Astrocyte of the cerebellum (primary cell): ENCODE results near the gene OSTC.

ENCODE experiments used
- DNase-seq: peaks from one replicate; pipeline ENCODE4 v3.0.0-alpha.2; 2011; ENCODE audit warnings: low read depth
- H3K4me3 ChIP-seq: 2 replicates; pipeline ENCODE4 v1.5.1; 2011; ENCODE audit warnings: mild to moderate bottlenecking, low read depth, low read length, moderate library complexity
- CTCF ChIP-seq: IDR thresholded peaks from 2 replicates; pipeline ENCODE4 v1.5.1; 2012; ENCODE audit warnings: low read length, low read depth, moderate library complexity, mild to moderate bottlenecking; ENCODE audit errors: missing control alignments
- in situ Hi-C: cut with HindIII; loops from 2 replicates; pipeline ENCODE4 v1.10.0; 2017; ENCODE audit warnings: low sequenced_read_pairs

The OSTC gene

GRCh38 chr4:108695062-108695461 is 44.7 kb downstream of the OSTC start:
- in situ Hi-C loops, result no loop called here
- no peak for DNase-seq
- no peak for TF ChIP-seq CTCF
- no peak overlapping the region for H3K4me3 ChIP-seq

- no peak overlapping the region for H3K4me3 ChIP-seq
- in situ Hi-C loops, result no loop called here
- TF ChIP-seq CTCF, result no peak
- no peak for DNase-seq
Observed at GRCh38 chr4:108696160-108696559, 45.8 kb downstream of the OSTC start.

GRCh38 chr4:108700081-108700757 is 49.8 kb downstream of the OSTC start:
- no peak for TF ChIP-seq CTCF

GRCh38 chr4:108702960-108703359 is 52.6 kb downstream of the OSTC start:
- TF ChIP-seq CTCF, result no peak
- H3K4me3 ChIP-seq, result no peak overlapping the region
- DNase-seq, result peak; percentile 37
- in situ Hi-C loops, result no loop called here

More at GRCh38 chr4:108700081-108700757, 49.8 kb downstream of the OSTC start:
- in situ Hi-C loops, result no loop called here
- H3K4me3 ChIP-seq, result no peak overlapping the region
- peak; percentile 67 for DNase-seq

- DNase-seq, result no peak
- no peak overlapping the region for H3K4me3 ChIP-seq
- no peak for TF ChIP-seq CTCF
- in situ Hi-C loops, result no loop called here
Observed at GRCh38 chr4:108703370-108703769, 53.0 kb downstream of the OSTC start.

- no peak for DNase-seq
- in situ Hi-C loops, result no loop called here
- no peak for TF ChIP-seq CTCF
- H3K4me3 ChIP-seq, result no peak overlapping the region
Observed at GRCh38 chr4:108703966-108704365, 53.6 kb downstream of the OSTC start.
